AG20443 (cell line): ENCODE data around the gene NUCB1.

Experiments used
- DNase-seq: peaks from one replicate; pipeline ENCODE4 v3.0.0; 2012; ENCODE audit warnings: low spot score, mixed read lengths

NUCB1 gene

GRCh38 chr19:48935864-48936263, 35.8 kb downstream of the NUCB1 start:
- DNase-seq, result no peak

- DNase-seq, result no peak
These were observed 38.1 kb downstream of the NUCB1 start for GRCh38 chr19:48938256-48938655.

- no peak for DNase-seq
These were observed 40.8 kb downstream of the NUCB1 start for GRCh38 chr19:48940902-48941301.

- DNase-seq, result no peak
These were observed 43.0 kb downstream of the NUCB1 start for GRCh38 chr19:48943081-48943480.

- no peak for DNase-seq
These were observed 45.3 kb downstream of the NUCB1 start for GRCh38 chr19:48945415-48945814.

GRCh38 chr19:48945817-48946216, 45.7 kb downstream of the NUCB1 start:
- DNase-seq, result no peak

GRCh38 chr19:48946463-48947257, 46.5 kb downstream of the NUCB1 start:
- DNase-seq, result no peak

- DNase-seq, result no peak
These were observed 47.1 kb downstream of the NUCB1 start for GRCh38 chr19:48947258-48947542.

- no peak for DNase-seq
These were observed 50.0 kb downstream of the NUCB1 start for GRCh38 chr19:48950159-48950558.

GRCh38 chr19:48950830-48951519, 50.9 kb downstream of the NUCB1 start:
- no peak for DNase-seq

GRCh38 chr19:48953141-48953540, 53.0 kb downstream of the NUCB1 start:
- DNase-seq, result no peak

GRCh38 chr19:48953990-48954594, 54.0 kb downstream of the NUCB1 start:
- no peak for DNase-seq

- DNase-seq, result peak; percentile 98
These were observed 54.6 kb downstream of the NUCB1 start, which contains the start of gene BAX for GRCh38 chr19:48954595-48955307. BAX (plus strand) TSS chr19:48954875; CDS start chr19:48954929, 54 bp downstream.

GRCh38 chr19:48955308-48955958, 55.3 kb downstream of the NUCB1 start:
- DNase-seq, result no peak

- no peak for DNase-seq
These were observed 57.9 kb downstream of the NUCB1 start for GRCh38 chr19:48958006-48958405.

GRCh38 chr19:48959341-48960239, 59.5 kb downstream of the NUCB1 start:
- no peak for DNase-seq

GRCh38 chr19:48961051-48961649, 61.0 kb downstream of the NUCB1 start:
- no peak for DNase-seq

GRCh38 chr19:48961673-48962028, 61.5 kb downstream of the NUCB1 start:
- DNase-seq, result no peak

GRCh38 chr19:48962029-48962848, 62.1 kb downstream of the NUCB1 start:
- peak; percentile 30 for DNase-seq

GRCh38 chr19:48962849-48963165, 62.7 kb downstream of the NUCB1 start:
- no peak for DNase-seq
